ENCODE measurements around the gene SDF4.

SDF4 gene

GRCh38 chr1:1244192-1244811, 12.5 kb upstream of the SDF4 start:
- TF ChIP-seq RAD21 (IDR thresholded peaks at IDR 0.05; ENCODE audit: low read depth) (no peak), EGR1 (IDR thresholded peaks at IDR 0.05) (no peak), TEAD4 (IDR thresholded peaks at IDR 0.05) (no peak)

- no peak for TF ChIP-seq USF1 (IDR thresholded peaks at IDR 0.05)
- no peak for TF ChIP-seq TAF1 (IDR thresholded peaks at IDR 0.05; ENCODE audit: low read depth)
- TF ChIP-seq FOXM1 (IDR thresholded peaks at IDR 0.05; ENCODE audit: borderline replicate concordance, low read depth), result no peak
- TF ChIP-seq EP300 (IDR thresholded peaks at IDR 0.05; ENCODE audit: borderline replicate concordance), result no peak
- no peak for TF ChIP-seq YY1 (IDR thresholded peaks at IDR 0.05; ENCODE audit: low read depth)
- no peak for TF ChIP-seq NFIC (IDR thresholded peaks at IDR 0.05)
- no peak for TF ChIP-seq REST (IDR thresholded peaks at IDR 0.05; ENCODE audit: low read depth)
- TF ChIP-seq MAX (IDR thresholded peaks at IDR 0.05), result no peak
- TF ChIP-seq TEAD4 (IDR thresholded peaks at IDR 0.05), result no peak
- TF ChIP-seq CREB1 (IDR thresholded peaks at IDR 0.05; ENCODE audit: low read depth), result no peak
- TF ChIP-seq CEBPB (IDR thresholded peaks at IDR 0.05), result no peak
- no peak for TF ChIP-seq TCF12 (IDR thresholded peaks at IDR 0.05; ENCODE audit: low read depth)
- no peak for TF ChIP-seq ZBTB7A (IDR thresholded peaks at IDR 0.05; ENCODE audit: low read depth)
- TF ChIP-seq RAD21 (IDR thresholded peaks at IDR 0.05; ENCODE audit: low read depth), result no peak
Measured at GRCh38 chr1:1243807-1244191, 12.0 kb upstream of the SDF4 start.

GRCh38 chr1:1243266-1243660, 11.5 kb upstream of the SDF4 start:
- TF ChIP-seq REST (IDR thresholded peaks at IDR 0.05; ENCODE audit: low read depth) (no peak), TEAD4 (IDR thresholded peaks at IDR 0.05) (no peak), ZBTB7A (IDR thresholded peaks at IDR 0.05; ENCODE audit: low read depth) (no peak), CREB1 (IDR thresholded peaks at IDR 0.05; ENCODE audit: low read depth) (no peak), CEBPB (IDR thresholded peaks at IDR 0.05) (no peak), RAD21 (IDR thresholded peaks at IDR 0.05; ENCODE audit: low read depth) (no peak), NFIC (IDR thresholded peaks at IDR 0.05) (no peak), TCF12 (IDR thresholded peaks at IDR 0.05; ENCODE audit: low read depth) (no peak), TAF1 (IDR thresholded peaks at IDR 0.05; ENCODE audit: low read depth) (no peak), EP300 (IDR thresholded peaks at IDR 0.05; ENCODE audit: borderline replicate concordance) (no peak), YY1 (IDR thresholded peaks at IDR 0.05; ENCODE audit: low read depth) (no peak), USF1 (IDR thresholded peaks at IDR 0.05) (no peak)

- no peak for TF ChIP-seq MAX (IDR thresholded peaks at IDR 0.05)
- no peak for TF ChIP-seq YY1 (IDR thresholded peaks at IDR 0.05; ENCODE audit: low read depth)
- TF ChIP-seq CEBPB (IDR thresholded peaks at IDR 0.05), result no peak
- no peak for TF ChIP-seq REST (IDR thresholded peaks at IDR 0.05; ENCODE audit: low read depth)
- no peak for TF ChIP-seq TAF1 (IDR thresholded peaks at IDR 0.05; ENCODE audit: low read depth)
Measured at GRCh38 chr1:1242461-1243265, 10.9 kb upstream of the SDF4 start.

Data from Ishikawa (cell line).